GM19099 (cell line): ENCODE measurements around the gene DUSP14.

Source experiments
- POLR2A ChIP-seq: IDR thresholded peaks from 3 replicates; pipeline ENCODE4 v1.6.1; 2011; ENCODE audit warnings: low read depth; ENCODE audit not compliant: insufficient read length; ENCODE audit errors: extremely low read depth

The DUSP14 gene

GRCh38 chr17:37523715-37524219 lies 34.1 kb downstream of the DUSP14 start:
- no peak for TF ChIP-seq POLR2A

GRCh38 chr17:37527249-37527851 lies 37.7 kb downstream of the DUSP14 start:
- TF ChIP-seq POLR2A: no peak

GRCh38 chr17:37530420-37530819 lies 40.7 kb downstream of the DUSP14 start:
- TF ChIP-seq POLR2A: no peak

- TF ChIP-seq POLR2A: no peak
Observed at GRCh38 chr17:37532756-37533155, 43.1 kb downstream of the DUSP14 start.

GRCh38 chr17:37535906-37536305 lies 46.2 kb downstream of the DUSP14 start:
- no peak for TF ChIP-seq POLR2A

- TF ChIP-seq POLR2A: no peak
Observed at GRCh38 chr17:37538981-37539659, 49.4 kb downstream of the DUSP14 start.

- no peak for TF ChIP-seq POLR2A
Observed at GRCh38 chr17:37541880-37542660, 52.4 kb downstream of the DUSP14 start.

- no peak for TF ChIP-seq POLR2A
Observed at GRCh38 chr17:37543637-37544052, 54.0 kb downstream of the DUSP14 start.

GRCh38 chr17:37545486-37545885 lies 55.8 kb downstream of the DUSP14 start:
- no peak for TF ChIP-seq POLR2A

GRCh38 chr17:37546302-37546701 lies 56.6 kb downstream of the DUSP14 start:
- no peak for TF ChIP-seq POLR2A

- TF ChIP-seq POLR2A: no peak
Observed at GRCh38 chr17:37547986-37548385, 58.3 kb downstream of the DUSP14 start.

GRCh38 chr17:37551788-37552187 lies 62.1 kb downstream of the DUSP14 start:
- TF ChIP-seq POLR2A: no peak

- TF ChIP-seq POLR2A: no peak
Observed at GRCh38 chr17:37553401-37553966, 63.8 kb downstream of the DUSP14 start.

- TF ChIP-seq POLR2A: no peak
Observed at GRCh38 chr17:37555386-37555785, 65.7 kb downstream of the DUSP14 start.

- no peak for TF ChIP-seq POLR2A
Observed at GRCh38 chr17:37557482-37557881, 67.8 kb downstream of the DUSP14 start.
